ENCODE results near the gene CD226.
A peak's percentile ranks its signal among the peaks of the same experiment; 100 is the strongest.

Gene CD226

GRCh38 chr18:69898241-69898861 is 49.3 kb downstream of the CD226 start:
- Histone ChIP-seq H3K4me2 (ENCODE audit: low read length) (peak overlapping the region; percentile 58), H3K4me3 (ENCODE audit: low read length) (peak overlapping the region; percentile 33), H4K20me1 (ENCODE audit: insufficient read depth, low read length) (no peaks in the 10 kb centered on the region), H3K4me1 (ENCODE audit: low read length) (peaks cover 41% of the 10 kb centered on the region), H3K9ac (ENCODE audit: low read length) (peak overlapping the region; percentile 16), H2AFZ (ENCODE audit: low read depth, low read length) (peak overlapping the region; percentile 19; the same call in 1 of the 2 replicates), H3K79me2 (ENCODE audit: low read length) (no peaks in the 10 kb centered on the region), H3K9me3 (ENCODE audit: insufficient read depth, low read length) (peaks cover 3% of the 10 kb centered on the region; the same call in 1 of the 2 replicates), H3K36me3 (replicated peaks; ENCODE audit: low read depth, low read length) (peaks cover 12% of the 10 kb centered on the region), H3K27ac (ENCODE audit: low read length) (no peak overlapping the region), H3K27me3 (ENCODE audit: low read depth, low read length) (no peaks in the 10 kb centered on the region)
- no peak for TF ChIP-seq EZH2phosphoT487 (IDR thresholded peaks at IDR 0.05; ENCODE audit: low read depth)
- TF ChIP-seq CTCF (IDR thresholded peaks at IDR 0.05; ENCODE audit: low read depth, low read length), result no peak

GRCh38 chr18:69897397-69898108 is 50.1 kb downstream of the CD226 start:
- no peaks in the 10 kb centered on the region for H4K20me1 ChIP-seq (ENCODE audit: insufficient read depth, low read length)
- peaks cover 41% of the 10 kb centered on the region for H3K4me1 ChIP-seq (ENCODE audit: low read length)
- H3K27me3 ChIP-seq (ENCODE audit: low read depth, low read length), result no peaks in the 10 kb centered on the region
- TF ChIP-seq CTCF (IDR thresholded peaks at IDR 0.05; ENCODE audit: low read depth, low read length), result no peak
- peaks cover 3% of the 10 kb centered on the region; the same call in 1 of the 2 replicates for H3K9me3 ChIP-seq (ENCODE audit: insufficient read depth, low read length)
- H3K36me3 ChIP-seq (replicated peaks; ENCODE audit: low read depth, low read length), result peaks cover 8% of the 10 kb centered on the region
- peak overlapping the region; percentile 58 for H3K4me2 ChIP-seq (ENCODE audit: low read length)
- peak overlapping the region; percentile 16 for H3K9ac ChIP-seq (ENCODE audit: low read length)
- H3K79me2 ChIP-seq (ENCODE audit: low read length), result no peaks in the 10 kb centered on the region
- peak overlapping the region; percentile 33 for H3K4me3 ChIP-seq (ENCODE audit: low read length)
- peak overlapping the region; percentile 19; the same call in 1 of the 2 replicates for H2AFZ ChIP-seq (ENCODE audit: low read depth, low read length)
- no peak overlapping the region for H3K27ac ChIP-seq (ENCODE audit: low read length)

- no peak overlapping the region for H3K27ac ChIP-seq (ENCODE audit: low read length)
- no peaks in the 10 kb centered on the region for H4K20me1 ChIP-seq (ENCODE audit: insufficient read depth, low read length)
- TF ChIP-seq CTCF (IDR thresholded peaks at IDR 0.05; ENCODE audit: low read depth, low read length) (no peak), EZH2phosphoT487 (IDR thresholded peaks at IDR 0.05; ENCODE audit: low read depth) (no peak)
These were observed 52.3 kb downstream of the CD226 start for GRCh38 chr18:69895066-69896047.

More at GRCh38 chr18:69895066-69896047, 52.3 kb downstream of the CD226 start:
- Histone ChIP-seq H3K4me2 (ENCODE audit: low read length) (no peak overlapping the region), H3K79me2 (ENCODE audit: low read length) (no peaks in the 10 kb centered on the region), H3K27me3 (ENCODE audit: low read depth, low read length) (no peaks in the 10 kb centered on the region), H3K4me1 (ENCODE audit: low read length) (peaks cover 24% of the 10 kb centered on the region), H3K36me3 (replicated peaks; ENCODE audit: low read depth, low read length) (peaks cover 17% of the 10 kb centered on the region), H3K9me3 (ENCODE audit: insufficient read depth, low read length) (peaks cover 3% of the 10 kb centered on the region; the same call in 1 of the 2 replicates), H3K4me3 (ENCODE audit: low read length) (no peak overlapping the region), H3K9ac (ENCODE audit: low read length) (no peak overlapping the region), H2AFZ (ENCODE audit: low read depth, low read length) (no peak overlapping the region)

Measured in OCI-LY3 (cell line).